PC-9 (cell line): ENCODE results near the gene EPHA3. TPM values are rescaled to one million over a fixed set of nuclear protein-coding genes. Genes with fewer than 3 reads are reported as not detected.

Source experiments
- BruUV-seq: library from RNA; stranded (reverse); fragments of 400-500 nt; replicated peaks from 2 replicates; lab custom pipeline; 2021; lab: Mats Ljungman, UMichigan
- CTCF ChIA-PET: fragments of 300-600 bp; sonication (Branson Sonifier 250); formaldehyde crosslinking; loops from one replicate; lab custom pipeline; 2022; ENCODE audit warnings: antibody characterized with exemption; lab: Charles Lee
- POLR2A ChIA-PET: fragments of 300-600 bp; sonication (Branson Sonifier 250); formaldehyde crosslinking; loops from one replicate; lab custom pipeline; 2022; ENCODE audit warnings: antibody characterized with exemption; ENCODE audit not compliant: unreplicated experiment; lab: Charles Lee
- DNase-seq, 2 experiments: peaks; one replicate each; pipeline versions ENCODE4 v3.0.0 to v3.0.0-alpha.2; 2015 to 2022; ENCODE audit warnings: mixed read lengths in 1 of 2
- H2AFZ ChIP-seq: fragments of 200-600 bp; sonication (generic); 2 replicates; pipeline ENCODE4 v1.8.1; 2017; ENCODE audit warnings: antibody characterized with exemption
- H3F3A ChIP-seq: fragments of 200-600 bp; sonication (generic); 2 replicates; pipeline ENCODE4 v1.8.1; 2017; ENCODE audit warnings: antibody characterized with exemption, mild to moderate bottlenecking, low read depth; ENCODE audit not compliant: insufficient read depth
- H3K27ac ChIP-seq: fragments of 200-600 bp; sonication (generic); 2 replicates; pipeline ENCODE4 v1.6.1; 2016; ENCODE audit warnings: mixed run types
- H3K27me3 ChIP-seq: fragments of 200-600 bp; sonication (generic); 2 replicates; pipeline ENCODE4 v1.6.1; 2016; ENCODE audit warnings: low read depth, mixed run types; ENCODE audit not compliant: insufficient read depth
- H3K36me3 ChIP-seq: fragments of 200-600 bp; sonication (generic); 2 replicates; pipeline ENCODE4 v1.6.1; 2016; ENCODE audit warnings: low read depth, mixed run types
- H3K4me1 ChIP-seq: fragments of 200-600 bp; sonication (generic); replicated peaks from 2 replicates; pipeline ENCODE4 v1.6.1; 2016; ENCODE audit warnings: mixed run types; ENCODE audit not compliant: insufficient read depth
- H3K4me2 ChIP-seq: fragments of 200-600 bp; sonication (generic); 2 replicates; pipeline ENCODE4 v1.6.1; 2017; ENCODE audit warnings: mixed run types
- H3K4me3 ChIP-seq: fragments of 200-600 bp; sonication (generic); 2 replicates; pipeline ENCODE4 v1.6.1; 2016; ENCODE audit warnings: mixed run types
- H3K79me2 ChIP-seq: fragments of 200-600 bp; sonication (generic); 2 replicates; pipeline ENCODE4 v1.6.1; 2017; ENCODE audit warnings: low read depth, mixed run types
- H3K9me2 ChIP-seq: fragments of 200-600 bp; sonication (generic); 2 replicates; pipeline ENCODE4 v1.8.1; 2017; ENCODE audit warnings: mild to moderate bottlenecking; ENCODE audit not compliant: insufficient read depth
- H3K9me3 ChIP-seq: fragments of 200-600 bp; sonication (generic); 2 replicates; pipeline ENCODE4 v1.8.1; 2016; ENCODE audit warnings: low read depth; ENCODE audit not compliant: insufficient read depth
- H4K20me1 ChIP-seq: fragments of 200-600 bp; sonication (generic); 2 replicates; pipeline ENCODE4 v1.8.1; 2017; ENCODE audit not compliant: insufficient read depth
- CTCF ChIP-seq: fragments of 200-600 bp; sonication (generic); conservative IDR thresholded peaks from 2 replicates; pipeline ENCODE4 v1.6.1; 2017; ENCODE audit warnings: mixed run types, antibody characterized with exemption, mild to moderate bottlenecking, moderate library complexity
- EZH2 ChIP-seq: fragments of 200-600 bp; sonication (generic); IDR thresholded peaks from 2 replicates; pipeline ENCODE4 v1.8.0; 2017; ENCODE audit warnings: antibody characterized with exemption, low read depth
- intact Hi-C: fragments of 100-400 bp; cut with micrococcal nuclease; formaldehyde crosslinking; loops from one replicate; pipeline ENCODE4 v1.10.0; 2022; ENCODE audit not compliant: unreplicated experiment
- total RNA-seq: library from RNA; stranded (reverse); gene quantifications from 2 replicates; pipeline ENCODE4 v1.2.3, GENCODE V29; 2021

EPHA3 gene
- total RNA-seq, 1 experiment from 2014 or later: not detected

- Histone ChIP-seq H3K27me3 (no peaks in the 10 kb centered on the region), H3K4me1 (peaks cover 23% of the 10 kb centered on the region), H3F3A (peaks cover 13% of the 10 kb centered on the region; the same call in 1 of the 2 replicates), H3K79me2 (no peaks in the 10 kb centered on the region), H3K9me2 (no peaks in the 10 kb centered on the region), H3K36me3 (no peaks in the 10 kb centered on the region), H3K9me3 (peaks cover 9% of the 10 kb centered on the region), H4K20me1 (no peaks in the 10 kb centered on the region), H3K4me3 (no peak overlapping the region), H3K27ac (peak overlapping the region; percentile 85), H2AFZ (no peak overlapping the region), H3K4me2 (0 out of 2 replicates have a peak overlapping the region, but pooled peaks have one; percentile 15)
- intact Hi-C loops: no loop called here
- POLR2A ChIA-PET: no interaction called here
- TF ChIP-seq EZH2: no peak
- TF ChIP-seq CTCF: no peak
- DNase-seq: peak; percentile 43 to 93
- CTCF ChIA-PET: interaction anchor here (0.7 kb wide), 1 partner anchor 737 kb away, joined by 3 read pairs; no protein-coding TSS in a partner anchor
- BruUV-seq: no TSS peak
Measured at GRCh38 chr3:89353465-89353864, 246.0 kb downstream of the EPHA3 start.

DNA sequence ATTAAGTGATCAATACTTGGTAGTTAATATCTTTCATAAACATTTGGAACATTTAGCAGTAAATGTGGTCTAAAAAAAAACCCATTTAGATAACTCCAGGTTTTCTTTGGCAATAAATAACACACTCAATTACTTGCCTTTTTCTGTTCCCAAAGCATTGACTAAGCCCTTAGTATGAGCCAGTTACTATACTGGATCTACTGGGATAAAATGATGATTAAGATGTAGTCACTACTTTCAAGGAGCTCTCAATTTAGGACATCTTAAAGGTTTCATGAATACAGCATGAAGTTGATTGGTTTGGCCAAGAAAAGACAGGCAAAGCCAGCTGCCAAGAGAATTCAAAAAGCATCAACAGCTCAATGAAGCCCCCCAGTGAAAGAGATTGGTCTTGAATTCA, 250.9 kb downstream of the EPHA3 start:
- Histone ChIP-seq H3K79me2 (no peaks in the 10 kb centered on the region), H3K9me3 (peaks cover 9% of the 10 kb centered on the region), H3K9me2 (no peaks in the 10 kb centered on the region), H3K4me2 (no peak overlapping the region), H3K4me1 (peaks cover 17% of the 10 kb centered on the region), H3K36me3 (0 out of 2 replicates have a peak, but pooled peaks cover 5% of the 10 kb centered on the region), H2AFZ (no peak overlapping the region), H3K27me3 (no peaks in the 10 kb centered on the region), H3F3A (peaks cover 14% of the 10 kb centered on the region), H3K4me3 (no peak overlapping the region), H4K20me1 (no peaks in the 10 kb centered on the region), H3K27ac (no peak overlapping the region)
- no peak for DNase-seq
- no TSS peak for BruUV-seq
- TF ChIP-seq CTCF (no peak), EZH2 (no peak)
- ChIA-PET CTCF (no interaction called here), POLR2A (no interaction called here)
- intact Hi-C loops: no loop called here

DNA sequence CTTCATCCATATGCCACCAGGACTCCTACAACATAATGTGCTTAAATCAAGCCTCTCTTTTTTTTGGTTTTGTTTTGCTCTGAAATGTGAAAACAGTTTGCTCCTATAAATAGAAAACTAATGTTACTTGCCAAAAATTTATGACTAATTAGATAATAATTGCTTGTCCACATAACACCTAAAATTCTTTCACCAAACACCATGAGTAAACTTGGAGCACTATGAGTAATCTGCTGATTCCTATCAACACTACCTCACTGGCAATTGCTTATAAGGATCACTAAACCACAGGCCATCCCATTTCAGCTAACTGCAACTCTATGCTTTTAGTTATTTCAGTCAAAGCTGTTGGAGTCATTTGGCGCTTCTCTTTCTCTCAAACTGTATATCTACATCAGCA, 252.7 kb downstream of the EPHA3 start:
- BruUV-seq: no TSS peak
- Histone ChIP-seq H2AFZ (no peak overlapping the region), H4K20me1 (no peaks in the 10 kb centered on the region), H3K9me2 (no peaks in the 10 kb centered on the region), H3K4me2 (peak overlapping the region; percentile 56), H3K9me3 (no peaks in the 10 kb centered on the region; the same call in 1 of the 2 replicates), H3K79me2 (no peaks in the 10 kb centered on the region), H3F3A (peaks cover 9% of the 10 kb centered on the region), H3K27me3 (no peaks in the 10 kb centered on the region), H3K36me3 (0 out of 2 replicates have a peak, but pooled peaks cover 5% of the 10 kb centered on the region), H3K4me3 (no peak overlapping the region), H3K27ac (peak overlapping the region; percentile 53; the same call in 1 of the 2 replicates), H3K4me1 (peaks cover 11% of the 10 kb centered on the region)
- TF ChIP-seq CTCF (no peak), EZH2 (no peak)
- CTCF ChIA-PET: no interaction called here
- POLR2A ChIA-PET: interaction anchor here (0.5 kb wide), 1 partner anchor 12 kb away, joined by 5 read pairs; no protein-coding TSS in a partner anchor
- peak; percentile 6 to 83 for DNase-seq
- intact Hi-C loops: no loop called here
